Measurements from ENCODE around the gene CLASRP.

The CLASRP gene

GRCh38 chr19:45003485-45003884 lies 35.4 kb upstream of the CLASRP start:
- WGBS (ENCODE audit: extremely low coverage, insufficient coverage, low lambda C conversion rate) = 100% methylated on average over 1 of the region's 4 CpGs
- H3K4me1 ChIP-seq (ENCODE audit: control insufficient read depth, low read depth, low read length) = no peaks in the 10 kb centered on the region
- H3K79me2 ChIP-seq (ENCODE audit: control insufficient read depth, insufficient read depth, low read length) = no peaks in the 10 kb centered on the region
- H3K27ac ChIP-seq (ENCODE audit: low read depth, low read length) = no peak overlapping the region
- no peak overlapping the region for H2AK5ac ChIP-seq (ENCODE audit: low read length)
- no peak overlapping the region for H3K23ac ChIP-seq (ENCODE audit: low read length)
- no peak overlapping the region for H2BK15ac ChIP-seq (replicated peaks; ENCODE audit: low read depth)
- no peaks in the 10 kb centered on the region for H3K36me3 ChIP-seq (ENCODE audit: control insufficient read depth, insufficient read depth, low read length)
- H3K4me3 ChIP-seq (ENCODE audit: low read length) = no peak overlapping the region
- no peak overlapping the region for H3K4ac ChIP-seq (ENCODE audit: low read depth, low read length)
- DNase-seq = no peak
- H2BK5ac ChIP-seq (ENCODE audit: low read length) = no peak overlapping the region
- H3K9ac ChIP-seq (ENCODE audit: low read length) = no peak overlapping the region
- H4K5ac ChIP-seq (ENCODE audit: low read length) = no peak overlapping the region
- H2BK120ac ChIP-seq (ENCODE audit: low read depth, low read length) = no peak overlapping the region
- no peaks in the 10 kb centered on the region for H3K27me3 ChIP-seq (ENCODE audit: insufficient read depth, low read length, poor library complexity)
- no peak overlapping the region for H4K8ac ChIP-seq (ENCODE audit: low read depth, low read length)
- H3K18ac ChIP-seq (ENCODE audit: low read length) = no peak overlapping the region
- H3K4me2 ChIP-seq (ENCODE audit: low read length) = no peak overlapping the region
- no peaks in the 10 kb centered on the region for H3K79me1 ChIP-seq (ENCODE audit: low read length)
- H3K56ac ChIP-seq (ENCODE audit: low read length) = no peak overlapping the region

GRCh38 chr19:45005787-45006186 lies 33.1 kb upstream of the CLASRP start:
- Histone ChIP-seq H2BK15ac (replicated peaks; ENCODE audit: low read depth) (no peak overlapping the region), H3K4me3 (ENCODE audit: low read length) (no peak overlapping the region), H3K79me1 (ENCODE audit: low read length) (no peaks in the 10 kb centered on the region), H3K56ac (ENCODE audit: low read length) (no peak overlapping the region), H3K36me3 (ENCODE audit: control insufficient read depth, insufficient read depth, low read length) (no peaks in the 10 kb centered on the region), H3K27me3 (ENCODE audit: insufficient read depth, low read length, poor library complexity) (no peaks in the 10 kb centered on the region), H4K8ac (ENCODE audit: low read depth, low read length) (no peak overlapping the region), H2BK120ac (ENCODE audit: low read depth, low read length) (no peak overlapping the region), H3K4me2 (ENCODE audit: low read length) (no peak overlapping the region), H3K4me1 (ENCODE audit: control insufficient read depth, low read depth, low read length) (no peaks in the 10 kb centered on the region), H3K23ac (ENCODE audit: low read length) (no peak overlapping the region), H3K79me2 (ENCODE audit: control insufficient read depth, insufficient read depth, low read length) (no peaks in the 10 kb centered on the region), H3K9ac (ENCODE audit: low read length) (no peak overlapping the region), H3K18ac (ENCODE audit: low read length) (no peak overlapping the region), H3K27ac (ENCODE audit: low read depth, low read length) (no peak overlapping the region), H2AK5ac (ENCODE audit: low read length) (no peak overlapping the region), H4K5ac (ENCODE audit: low read length) (no peak overlapping the region), H3K4ac (ENCODE audit: low read depth, low read length) (no peak overlapping the region), H2BK5ac (ENCODE audit: low read length) (no peak overlapping the region)
- DNase-seq = no peak
- WGBS (ENCODE audit: extremely low coverage, insufficient coverage, low lambda C conversion rate) = no CpG with 5 or more reads among the region's 9 CpGs

GRCh38 chr19:45008552-45008951 lies 30.3 kb upstream of the CLASRP start:
- Histone ChIP-seq H3K4me1 (ENCODE audit: control insufficient read depth, low read depth, low read length) (no peaks in the 10 kb centered on the region), H4K5ac (ENCODE audit: low read length) (no peak overlapping the region), H3K4me3 (ENCODE audit: low read length) (no peak overlapping the region), H2BK120ac (ENCODE audit: low read depth, low read length) (no peak overlapping the region), H2BK5ac (ENCODE audit: low read length) (no peak overlapping the region), H4K8ac (ENCODE audit: low read depth, low read length) (no peak overlapping the region), H3K56ac (ENCODE audit: low read length) (no peak overlapping the region), H3K18ac (ENCODE audit: low read length) (no peak overlapping the region), H3K4me2 (ENCODE audit: low read length) (no peak overlapping the region), H3K4ac (ENCODE audit: low read depth, low read length) (no peak overlapping the region), H3K79me2 (ENCODE audit: control insufficient read depth, insufficient read depth, low read length) (no peaks in the 10 kb centered on the region), H2BK15ac (replicated peaks; ENCODE audit: low read depth) (no peak overlapping the region), H3K27me3 (ENCODE audit: insufficient read depth, low read length, poor library complexity) (no peaks in the 10 kb centered on the region), H3K36me3 (ENCODE audit: control insufficient read depth, insufficient read depth, low read length) (no peaks in the 10 kb centered on the region), H3K27ac (ENCODE audit: low read depth, low read length) (no peak overlapping the region), H3K9ac (ENCODE audit: low read length) (no peak overlapping the region), H3K79me1 (ENCODE audit: low read length) (no peaks in the 10 kb centered on the region), H2AK5ac (ENCODE audit: low read length) (no peak overlapping the region), H3K23ac (ENCODE audit: low read length) (no peak overlapping the region)
- no CpG with 5 or more reads among the region's 10 CpGs for WGBS (ENCODE audit: extremely low coverage, insufficient coverage, low lambda C conversion rate)
- DNase-seq = peak; percentile 19

GRCh38 chr19:45009625-45010255 lies 29.1 kb upstream of the CLASRP start:
- Histone ChIP-seq H2BK120ac (ENCODE audit: low read depth, low read length) (no peak overlapping the region), H2AK5ac (ENCODE audit: low read length) (no peak overlapping the region), H4K8ac (ENCODE audit: low read depth, low read length) (no peak overlapping the region), H3K4ac (ENCODE audit: low read depth, low read length) (no peak overlapping the region), H3K79me1 (ENCODE audit: low read length) (no peaks in the 10 kb centered on the region), H3K4me3 (ENCODE audit: low read length) (no peak overlapping the region), H2BK5ac (ENCODE audit: low read length) (no peak overlapping the region), H3K27ac (ENCODE audit: low read depth, low read length) (no peak overlapping the region), H3K9ac (ENCODE audit: low read length) (no peak overlapping the region), H3K36me3 (ENCODE audit: control insufficient read depth, insufficient read depth, low read length) (no peaks in the 10 kb centered on the region), H4K5ac (ENCODE audit: low read length) (no peak overlapping the region), H3K4me1 (ENCODE audit: control insufficient read depth, low read depth, low read length) (no peaks in the 10 kb centered on the region), H3K56ac (ENCODE audit: low read length) (no peak overlapping the region), H3K18ac (ENCODE audit: low read length) (no peak overlapping the region), H3K79me2 (ENCODE audit: control insufficient read depth, insufficient read depth, low read length) (no peaks in the 10 kb centered on the region), H3K23ac (ENCODE audit: low read length) (no peak overlapping the region), H3K4me2 (ENCODE audit: low read length) (no peak overlapping the region), H2BK15ac (replicated peaks; ENCODE audit: low read depth) (no peak overlapping the region), H3K27me3 (ENCODE audit: insufficient read depth, low read length, poor library complexity) (no peaks in the 10 kb centered on the region)
- no CpG with 5 or more reads among the region's 9 CpGs for WGBS (ENCODE audit: extremely low coverage, insufficient coverage, low lambda C conversion rate)
- no peak for DNase-seq

GRCh38 chr19:45010306-45010705 lies 28.5 kb upstream of the CLASRP start:
- H3K4ac ChIP-seq (ENCODE audit: low read depth, low read length) = no peak overlapping the region
- H3K9ac ChIP-seq (ENCODE audit: low read length) = no peak overlapping the region
- no peak overlapping the region for H2BK120ac ChIP-seq (ENCODE audit: low read depth, low read length)
- H3K27ac ChIP-seq (ENCODE audit: low read depth, low read length) = no peak overlapping the region
- no peaks in the 10 kb centered on the region for H3K27me3 ChIP-seq (ENCODE audit: insufficient read depth, low read length, poor library complexity)
- no peak overlapping the region for H2BK15ac ChIP-seq (replicated peaks; ENCODE audit: low read depth)
- H2AK5ac ChIP-seq (ENCODE audit: low read length) = no peak overlapping the region
- H3K18ac ChIP-seq (ENCODE audit: low read length) = no peak overlapping the region
- H3K56ac ChIP-seq (ENCODE audit: low read length) = no peak overlapping the region
- no peaks in the 10 kb centered on the region for H3K36me3 ChIP-seq (ENCODE audit: control insufficient read depth, insufficient read depth, low read length)
- H3K4me1 ChIP-seq (ENCODE audit: control insufficient read depth, low read depth, low read length) = no peaks in the 10 kb centered on the region
- no peak overlapping the region for H4K5ac ChIP-seq (ENCODE audit: low read length)
- H3K4me2 ChIP-seq (ENCODE audit: low read length) = no peak overlapping the region
- DNase-seq = no peak
- no CpG with 5 or more reads among the region's 6 CpGs for WGBS (ENCODE audit: extremely low coverage, insufficient coverage, low lambda C conversion rate)
- H3K23ac ChIP-seq (ENCODE audit: low read length) = no peak overlapping the region
- H3K79me2 ChIP-seq (ENCODE audit: control insufficient read depth, insufficient read depth, low read length) = no peaks in the 10 kb centered on the region
- no peak overlapping the region for H4K8ac ChIP-seq (ENCODE audit: low read depth, low read length)
- no peak overlapping the region for H3K4me3 ChIP-seq (ENCODE audit: low read length)
- no peak overlapping the region for H2BK5ac ChIP-seq (ENCODE audit: low read length)
- no peaks in the 10 kb centered on the region for H3K79me1 ChIP-seq (ENCODE audit: low read length)

GRCh38 chr19:45011959-45012358 lies 26.9 kb upstream of the CLASRP start:
- Histone ChIP-seq H2BK15ac (replicated peaks; ENCODE audit: low read depth) (no peak overlapping the region), H3K4me3 (ENCODE audit: low read length) (no peak overlapping the region), H2BK5ac (ENCODE audit: low read length) (no peak overlapping the region), H3K4me2 (ENCODE audit: low read length) (no peak overlapping the region), H3K4ac (ENCODE audit: low read depth, low read length) (no peak overlapping the region), H4K5ac (ENCODE audit: low read length) (no peak overlapping the region), H3K27ac (ENCODE audit: low read depth, low read length) (no peak overlapping the region), H3K36me3 (ENCODE audit: control insufficient read depth, insufficient read depth, low read length) (no peaks in the 10 kb centered on the region), H3K27me3 (ENCODE audit: insufficient read depth, low read length, poor library complexity) (no peaks in the 10 kb centered on the region), H2BK120ac (ENCODE audit: low read depth, low read length) (no peak overlapping the region), H3K18ac (ENCODE audit: low read length) (no peak overlapping the region), H3K79me2 (ENCODE audit: control insufficient read depth, insufficient read depth, low read length) (no peaks in the 10 kb centered on the region), H3K79me1 (ENCODE audit: low read length) (no peaks in the 10 kb centered on the region), H2AK5ac (ENCODE audit: low read length) (no peak overlapping the region), H3K56ac (ENCODE audit: low read length) (no peak overlapping the region), H4K8ac (ENCODE audit: low read depth, low read length) (no peak overlapping the region), H3K23ac (ENCODE audit: low read length) (no peak overlapping the region), H3K4me1 (ENCODE audit: control insufficient read depth, low read depth, low read length) (no peaks in the 10 kb centered on the region), H3K9ac (ENCODE audit: low read length) (no peak overlapping the region)
- no peak for DNase-seq
- WGBS (ENCODE audit: extremely low coverage, insufficient coverage, low lambda C conversion rate) = no CpG with 5 or more reads among the region's 42 CpGs

All from mesendoderm (in vitro differentiated cells).